ENCODE measurements around the gene SDK1.

The SDK1 gene

GRCh38 chr7:4242706-4243105 is 941.7 kb downstream of the SDK1 start:
- no peak for DNase-seq (ENCODE audit: low read depth)
- no peak for TF ChIP-seq CTCF (conservative IDR thresholded peaks at IDR 0.05; ENCODE audit: low read depth, low read length)
- H3K4me3 ChIP-seq (ENCODE audit: low read depth, low read length), result no peak overlapping the region

DNA sequence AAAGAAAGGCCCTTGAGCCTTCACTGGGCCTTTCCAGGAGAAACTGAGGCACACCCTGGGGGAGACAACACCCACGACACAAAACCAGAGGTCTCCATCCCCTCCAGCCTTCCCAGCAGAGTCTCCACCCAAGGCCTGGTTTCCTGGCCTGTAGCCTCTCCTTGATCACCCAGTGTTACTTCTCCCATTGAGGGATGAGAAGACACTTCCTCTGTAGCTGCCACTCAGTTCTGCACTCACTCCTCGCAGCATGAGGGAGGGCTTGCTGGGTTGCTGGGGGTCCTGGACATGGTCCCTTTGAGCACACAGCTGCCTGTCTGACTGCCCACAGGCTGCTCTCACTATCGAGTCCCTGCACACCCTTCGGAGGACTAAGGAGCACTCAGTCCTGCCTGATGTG is 943.0 kb downstream of the SDK1 start:
- TF ChIP-seq CTCF (conservative IDR thresholded peaks at IDR 0.05; ENCODE audit: low read depth, low read length), result no peak
- no peak for DNase-seq (ENCODE audit: low read depth)
- no peak overlapping the region for H3K4me3 ChIP-seq (ENCODE audit: low read depth, low read length)

GRCh38 chr7:4244635-4245034 is 943.6 kb downstream of the SDK1 start:
- DNase-seq (ENCODE audit: low read depth), result no peak
- no peak for TF ChIP-seq CTCF (conservative IDR thresholded peaks at IDR 0.05; ENCODE audit: low read depth, low read length)

GRCh38 chr7:4245135-4245865 is 944.2 kb downstream of the SDK1 start:
- no peak for DNase-seq (ENCODE audit: low read depth)
- TF ChIP-seq CTCF (conservative IDR thresholded peaks at IDR 0.05; ENCODE audit: low read depth, low read length), result no peak
- H3K4me3 ChIP-seq (ENCODE audit: low read depth, low read length), result no peak overlapping the region

More at GRCh38 chr7:4244635-4245034, 943.6 kb downstream of the SDK1 start:
- H3K4me3 ChIP-seq (ENCODE audit: low read depth, low read length), result no peak overlapping the region

DNA sequence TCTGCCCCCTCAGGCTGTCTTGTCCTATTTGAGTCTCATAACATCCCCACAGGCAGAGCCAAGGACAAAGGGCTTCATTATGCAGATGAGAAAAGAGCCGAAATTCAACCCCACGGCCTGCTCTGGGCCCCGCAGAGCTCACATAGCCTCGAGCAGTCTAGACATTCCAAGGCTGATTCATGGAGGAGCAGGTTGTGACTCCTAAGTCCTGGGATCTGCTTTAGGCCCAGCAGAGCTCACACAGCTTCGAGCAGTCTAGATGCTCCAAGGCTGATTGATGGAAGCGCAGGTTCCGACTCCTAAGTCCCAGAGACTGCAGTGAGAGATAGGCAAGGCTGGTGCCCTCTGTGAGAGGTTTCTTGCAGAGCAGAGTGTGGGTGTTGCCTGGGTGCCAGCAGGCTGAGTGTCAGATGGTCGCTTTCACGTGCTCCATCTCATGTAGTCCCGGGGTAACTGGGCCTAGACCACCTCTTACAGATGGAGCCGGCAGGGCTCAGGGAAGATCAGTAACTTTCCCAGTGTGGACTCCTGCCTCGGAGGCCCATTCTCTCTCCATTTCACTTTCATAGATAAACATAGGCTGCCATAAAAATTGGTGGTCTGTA is 944.9 kb downstream of the SDK1 start:
- DNase-seq (ENCODE audit: low read depth), result no peak
- no peak for TF ChIP-seq CTCF (conservative IDR thresholded peaks at IDR 0.05; ENCODE audit: low read depth, low read length)
- H3K4me3 ChIP-seq (ENCODE audit: low read depth, low read length), result no peak overlapping the region

DNA sequence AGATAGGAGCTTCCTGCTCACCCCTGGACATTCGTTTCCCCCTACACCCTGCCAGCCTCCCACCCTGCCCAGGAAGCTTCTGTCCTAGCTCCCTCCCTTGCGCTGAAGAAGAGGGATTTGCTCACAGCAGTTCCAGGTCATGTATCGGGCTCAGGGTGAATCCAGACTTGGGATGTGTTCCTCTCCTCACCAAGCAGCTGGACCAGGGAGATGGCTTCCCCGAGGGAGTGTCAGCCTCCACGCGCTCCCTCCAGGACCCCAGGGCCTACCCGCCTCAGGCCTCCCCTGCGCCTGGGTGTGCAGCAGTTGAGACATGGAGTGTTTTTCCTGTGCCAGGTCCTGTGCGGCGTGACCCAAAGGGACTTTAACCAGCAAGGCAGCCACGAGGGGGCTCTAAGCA is 945.5 kb downstream of the SDK1 start:
- no peak for TF ChIP-seq CTCF (conservative IDR thresholded peaks at IDR 0.05; ENCODE audit: low read depth, low read length)
- H3K4me3 ChIP-seq (ENCODE audit: low read depth, low read length), result no peak overlapping the region
- DNase-seq (ENCODE audit: low read depth), result no peak

All from choroid plexus epithelial cell (primary cell).